Effector memory CD4-positive, alpha-beta T cell (primary cell): Measurements from ENCODE around the gene SLC17A2.
"Not testable (repeated sequence)": the region's sequence is repeated elsewhere in the genome, so short reads cannot be mapped to it uniquely, and the experiment has no call there.

ENCODE experiments used
- DNase-seq, 3 donors: peaks; one replicate each; pipeline ENCODE4 v3.0.0-alpha.2; 2020
- H3K27ac ChIP-seq: 2 replicates; pipeline ENCODE4 v1.7.0; 2013; ENCODE audit warnings: mild to moderate bottlenecking, low read length, moderate library complexity; ENCODE audit not compliant: insufficient read depth, poor library complexity, severe bottlenecking
- H3K27me3 ChIP-seq: replicated peaks from 2 replicates; pipeline ENCODE4 v1.7.0; 2013; ENCODE audit warnings: mild to moderate bottlenecking, low read length; ENCODE audit not compliant: insufficient read depth, control insufficient read depth, poor library complexity, severe bottlenecking
- H3K36me3 ChIP-seq: 2 replicates; pipeline ENCODE4 v1.7.0; 2013; ENCODE audit warnings: mild to moderate bottlenecking, low read length, moderate library complexity; ENCODE audit not compliant: control insufficient read depth, insufficient read depth
- H3K4me1 ChIP-seq: 2 replicates; pipeline ENCODE4 v1.7.0; 2013; ENCODE audit warnings: low read length, mild to moderate bottlenecking; ENCODE audit not compliant: control insufficient read depth, insufficient read depth, poor library complexity, severe bottlenecking
- H3K4me3 ChIP-seq: 2 replicates; pipeline ENCODE4 v1.7.0; 2013; ENCODE audit warnings: low read length, low read depth, mild to moderate bottlenecking; ENCODE audit not compliant: insufficient read depth, poor library complexity, severe bottlenecking
- H3K9me3 ChIP-seq: 2 replicates; pipeline ENCODE4 v1.7.0; 2013; ENCODE audit warnings: mild to moderate bottlenecking, low read length, moderate library complexity; ENCODE audit not compliant: control insufficient read depth

The SLC17A2 gene

DNA sequence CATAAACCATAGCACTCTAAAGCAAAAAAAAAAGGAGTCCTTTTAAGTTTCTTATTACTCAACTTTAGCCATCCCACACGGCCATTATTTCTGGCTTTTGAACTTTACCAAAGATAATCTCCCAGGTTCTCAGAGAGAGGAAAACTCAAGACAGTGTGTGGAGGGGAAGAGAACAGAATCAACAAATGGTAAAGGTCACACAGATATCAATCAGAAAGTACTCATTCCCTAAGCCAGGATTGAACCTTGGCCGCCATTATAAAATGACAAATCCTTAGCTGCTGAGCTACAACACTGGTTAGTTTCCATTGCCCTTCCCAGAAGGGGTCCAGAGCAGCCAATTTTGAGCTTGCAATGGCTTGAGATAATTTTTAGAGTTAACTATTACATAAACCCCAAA, 22.0 kb upstream of the SLC17A2 start:
- Histone ChIP-seq H3K4me3 (no peak overlapping the region), H3K4me1 (no peaks in the 10 kb centered on the region), H3K9me3 (no peaks in the 10 kb centered on the region), H3K36me3 (no peaks in the 10 kb centered on the region), H3K27ac (no peak overlapping the region), H3K27me3 (no peaks in the 10 kb centered on the region)
- DNase-seq: no peak

DNA sequence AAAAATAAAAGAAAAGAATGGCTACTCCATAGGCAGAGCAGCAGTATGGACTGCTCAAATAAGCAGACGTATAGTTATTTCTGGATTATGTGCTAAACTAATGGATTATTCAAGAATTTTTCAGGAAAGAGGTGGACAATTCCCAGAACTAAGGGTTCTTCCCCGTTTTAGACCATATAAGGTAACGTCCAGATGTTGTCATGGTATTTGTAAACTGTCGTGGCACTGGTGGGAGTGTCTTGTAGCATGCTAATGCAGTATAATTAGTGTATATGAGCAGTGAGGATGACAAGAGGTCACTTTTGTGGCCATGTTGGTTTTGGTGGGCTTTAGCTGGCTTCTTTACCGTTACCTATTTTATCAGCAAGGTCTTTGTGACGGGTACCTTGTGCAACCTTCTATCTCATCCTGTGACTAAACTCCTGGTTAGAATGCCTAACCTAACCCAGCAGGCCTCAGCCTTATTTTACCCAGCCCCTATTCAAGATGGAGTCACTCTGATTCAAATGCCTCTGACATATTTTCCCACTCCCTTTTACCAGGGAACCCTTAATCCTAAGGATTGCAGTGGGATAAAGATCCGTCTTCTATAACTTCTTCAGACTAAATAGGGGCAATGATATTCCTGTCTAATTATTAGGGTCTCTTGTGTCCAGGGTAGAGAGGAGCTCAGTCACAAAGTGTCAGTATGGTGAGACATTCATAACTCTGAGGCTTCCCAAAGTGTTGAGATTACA, 21.0 kb upstream of the SLC17A2 start:
- H3K36me3 ChIP-seq: no peaks in the 10 kb centered on the region
- H3K27me3 ChIP-seq: no peaks in the 10 kb centered on the region
- H3K27ac ChIP-seq: no peak overlapping the region
- peaks cover 6% of the 10 kb centered on the region for H3K4me1 ChIP-seq
- no peak for DNase-seq
- no peaks in the 10 kb centered on the region for H3K9me3 ChIP-seq
- H3K4me3 ChIP-seq: no peak overlapping the region

DNA sequence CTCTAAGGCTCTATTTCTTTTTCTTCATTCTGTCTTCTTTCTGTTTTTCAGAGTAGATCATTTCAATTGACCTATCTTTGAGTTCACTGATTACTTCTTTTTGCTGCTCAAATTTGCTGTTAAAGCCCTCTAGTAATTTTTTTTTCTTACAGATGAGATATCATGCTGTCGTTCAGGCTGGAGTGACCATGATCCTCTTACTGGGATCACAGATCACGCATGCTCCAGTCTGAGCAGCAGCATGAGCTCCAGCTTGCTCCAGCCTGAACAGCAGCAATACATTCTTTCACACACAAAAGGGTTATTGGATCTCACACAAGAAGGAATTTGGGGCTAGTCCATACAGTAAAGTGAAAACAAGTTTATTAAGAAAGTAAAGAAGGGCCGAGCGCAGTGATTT, 19.8 kb upstream of the SLC17A2 start:
- Histone ChIP-seq H3K27ac (no peak overlapping the region), H3K9me3 (no peaks in the 10 kb centered on the region), H3K36me3 (no peaks in the 10 kb centered on the region), H3K4me3 (no peak overlapping the region), H3K4me1 (peaks cover 6% of the 10 kb centered on the region), H3K27me3 (no peaks in the 10 kb centered on the region)
- no peak for DNase-seq

DNA sequence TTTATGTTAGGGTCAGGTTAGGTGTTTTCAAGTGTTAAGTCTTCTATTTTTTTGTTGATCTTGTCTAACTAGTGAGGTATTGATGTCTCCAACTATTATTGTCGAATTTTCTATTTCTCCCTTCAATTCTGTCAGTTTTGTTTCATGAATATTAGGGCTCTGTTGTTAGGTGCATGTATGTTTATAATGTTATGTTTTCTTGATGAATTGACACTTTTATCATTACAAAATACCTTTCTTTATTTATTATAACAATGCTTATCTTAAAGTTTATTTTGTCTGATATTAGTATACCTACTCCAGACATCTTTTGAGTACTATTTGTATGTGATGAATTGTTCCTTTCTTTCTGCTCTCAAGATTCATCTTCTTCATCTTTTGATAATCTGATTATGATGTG, 19.2 kb upstream of the SLC17A2 start:
- Histone ChIP-seq H3K36me3 (no peaks in the 10 kb centered on the region), H3K4me3 (no peak overlapping the region), H3K27ac (no peak overlapping the region), H3K9me3 (no peaks in the 10 kb centered on the region), H3K27me3 (no peaks in the 10 kb centered on the region), H3K4me1 (peaks cover 6% of the 10 kb centered on the region)
- no peak for DNase-seq

DNA sequence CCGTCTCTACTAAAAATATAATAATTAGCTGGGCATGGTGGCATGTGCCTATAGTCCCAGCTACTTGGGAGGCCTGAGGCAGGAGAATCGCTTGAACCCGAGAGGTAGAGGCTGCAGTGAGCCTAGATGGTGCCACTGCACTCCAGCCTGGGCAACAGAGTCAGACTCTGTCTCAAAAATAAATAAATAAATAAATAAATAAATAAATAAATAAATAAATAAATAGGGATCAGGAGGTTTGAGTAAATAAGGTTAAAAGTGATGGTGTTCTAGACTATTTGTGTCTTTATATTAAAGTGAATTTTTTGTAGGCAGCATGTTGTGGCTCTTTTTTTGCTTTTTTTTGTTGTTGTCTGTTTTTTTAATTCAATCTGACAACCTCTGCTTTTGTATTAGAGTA, 17.0 kb upstream of the SLC17A2 start:
- not testable (repeated sequence) for DNase-seq, H3K4me3 ChIP-seq, H3K27ac ChIP-seq, H3K4me1 ChIP-seq, H3K9me3 ChIP-seq, H3K36me3 ChIP-seq, H3K27me3 ChIP-seq

DNA sequence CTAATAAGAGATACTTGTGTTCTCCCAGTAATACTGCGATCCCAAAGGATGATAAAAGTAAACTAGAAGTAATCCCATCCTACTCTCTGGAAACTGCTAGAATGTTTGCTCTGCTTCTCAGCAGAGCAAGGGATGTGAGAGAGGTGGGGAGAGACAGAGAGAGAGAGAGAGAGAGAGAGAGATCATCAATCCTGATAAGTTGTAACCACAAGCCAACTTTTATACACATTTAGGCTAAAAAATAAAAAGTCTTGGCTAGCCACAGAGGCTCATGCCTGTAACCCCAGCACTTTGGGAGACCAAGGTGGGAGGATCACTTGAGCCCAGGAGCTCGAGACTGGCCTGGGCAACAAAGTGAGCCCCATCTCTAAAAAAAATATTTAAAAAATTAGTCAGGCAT, 16.1 kb upstream of the SLC17A2 start:
- Histone ChIP-seq H3K27me3 (no peaks in the 10 kb centered on the region), H3K36me3 (no peaks in the 10 kb centered on the region), H3K4me1 (peaks cover 6% of the 10 kb centered on the region), H3K9me3 (no peaks in the 10 kb centered on the region), H3K27ac (no peak overlapping the region), H3K4me3 (no peak overlapping the region)
- DNase-seq: no peak

DNA sequence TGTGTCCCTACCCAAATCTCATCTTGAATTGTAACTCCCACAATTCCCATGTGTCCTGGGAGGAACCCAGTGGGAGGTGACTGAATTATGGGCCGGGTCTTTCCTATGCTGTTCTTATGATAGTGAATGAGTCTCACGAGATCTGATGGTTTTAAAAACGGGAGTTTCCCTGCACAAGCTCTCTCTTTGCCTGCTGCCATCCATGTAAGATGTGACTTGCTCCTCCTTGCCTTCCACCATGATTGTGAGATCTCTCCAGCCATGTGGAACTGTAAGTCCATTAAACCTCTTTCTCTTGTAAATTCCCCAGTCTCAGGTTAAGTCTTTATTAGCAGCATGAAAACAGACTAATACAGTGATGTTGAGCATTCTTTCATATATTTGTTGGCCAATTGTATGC, 15.2 kb upstream of the SLC17A2 start:
- not testable (repeated sequence) for H3K4me1 ChIP-seq, H3K4me3 ChIP-seq, H3K27me3 ChIP-seq

DNA sequence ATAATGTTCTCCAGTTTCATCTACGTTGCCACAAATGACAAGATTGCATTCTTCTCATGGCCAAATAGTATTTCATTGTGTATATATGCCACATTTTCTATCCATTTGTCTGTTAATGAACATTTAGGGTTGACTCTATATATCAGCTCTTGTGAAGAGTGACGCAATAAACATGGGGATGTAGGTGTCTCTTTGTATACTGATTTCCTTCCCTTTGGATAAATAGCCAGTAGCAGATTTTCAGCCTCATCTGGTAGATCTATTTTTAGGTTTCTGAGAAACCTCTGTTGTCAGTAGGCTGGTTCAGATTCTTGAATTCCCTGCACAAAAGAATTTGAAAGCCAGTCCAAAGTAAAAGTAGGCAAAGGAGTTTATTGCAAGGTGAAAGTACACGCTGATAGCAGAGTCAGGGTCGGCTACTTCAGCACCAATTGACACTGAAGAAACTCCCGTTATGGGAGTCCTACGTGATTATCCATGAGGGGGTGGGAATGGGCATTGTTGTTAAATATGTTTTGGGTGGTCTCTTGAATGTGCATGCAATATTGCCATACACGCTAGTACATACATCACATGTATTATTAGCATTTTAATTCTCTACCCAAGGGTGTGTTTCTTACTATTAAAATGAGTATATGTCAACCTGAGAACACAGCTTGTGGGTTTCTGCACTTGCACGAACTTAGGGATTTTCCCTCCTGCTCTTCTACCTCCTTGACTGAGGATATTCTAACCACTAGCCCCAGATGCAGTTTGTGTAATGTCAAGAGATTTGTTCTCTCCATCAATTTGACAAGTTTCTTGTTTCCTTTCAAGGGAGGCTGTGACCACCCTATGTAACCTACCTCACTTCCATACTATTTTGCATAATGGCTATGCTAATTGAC, 14.4 kb upstream of the SLC17A2 start:
- Histone ChIP-seq H3K27ac (no peak overlapping the region), H3K36me3 (no peaks in the 10 kb centered on the region), H3K27me3 (no peaks in the 10 kb centered on the region), H3K4me1 (peaks cover 6% of the 10 kb centered on the region), H3K4me3 (no peak overlapping the region), H3K9me3 (no peaks in the 10 kb centered on the region)
- no peak for DNase-seq

More for the DNA sequence above, 15.2 kb upstream of the SLC17A2 start:
- not testable (repeated sequence) for DNase-seq, H3K9me3 ChIP-seq, H3K36me3 ChIP-seq, H3K27ac ChIP-seq

DNA sequence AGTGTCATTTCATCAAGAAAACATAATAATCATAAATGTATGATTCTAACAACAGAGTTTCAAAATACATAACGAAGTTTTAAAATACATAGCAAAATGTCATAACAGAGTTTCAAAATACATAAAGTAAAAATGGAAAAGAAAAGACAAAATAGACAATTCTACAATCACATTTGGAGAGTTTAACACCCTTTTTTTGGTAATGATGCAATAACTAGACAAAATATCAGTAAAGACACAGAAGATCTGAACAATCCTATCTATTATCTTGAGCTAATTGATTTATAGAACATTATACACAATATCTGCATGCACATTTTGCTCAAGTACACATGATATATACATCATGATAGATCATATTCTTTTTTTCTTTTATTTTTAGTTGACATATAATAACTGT, 13.4 kb upstream of the SLC17A2 start:
- Histone ChIP-seq H3K36me3 (no peaks in the 10 kb centered on the region), H3K27ac (no peak overlapping the region), H3K27me3 (no peaks in the 10 kb centered on the region), H3K4me1 (peaks cover 6% of the 10 kb centered on the region), H3K4me3 (no peak overlapping the region), H3K9me3 (no peaks in the 10 kb centered on the region)
- no peak for DNase-seq

DNA sequence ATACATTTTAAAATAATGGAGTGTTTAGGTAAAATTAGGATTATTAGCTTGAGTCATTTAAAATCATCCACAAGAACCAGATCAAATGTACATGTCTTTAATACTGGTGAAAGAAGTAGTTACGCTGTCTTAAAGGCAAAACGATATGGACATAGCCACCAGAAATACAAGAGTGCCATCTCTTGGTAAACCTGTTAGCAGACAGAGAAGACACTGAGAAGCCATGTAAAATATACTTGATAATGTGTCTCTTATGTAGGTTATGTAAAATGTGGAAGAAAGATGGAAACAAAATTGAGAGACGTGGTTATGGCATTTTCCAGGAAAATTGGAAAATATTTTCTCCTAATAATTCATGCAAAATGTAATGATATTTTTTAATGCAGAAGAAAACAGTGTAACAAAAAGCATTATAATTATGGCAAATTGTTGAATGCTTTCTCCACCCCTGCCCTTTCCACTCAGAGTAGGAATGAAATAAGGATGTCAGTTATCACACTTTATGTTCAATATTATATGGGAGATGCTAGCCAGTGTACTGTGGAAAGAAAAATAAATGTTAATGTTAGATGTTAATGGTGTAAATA, 12.2 kb upstream of the SLC17A2 start:
- no peak overlapping the region for H3K4me3 ChIP-seq
- H3K27ac ChIP-seq: no peak overlapping the region
- no peaks in the 10 kb centered on the region for H3K9me3 ChIP-seq
- H3K4me1 ChIP-seq: peaks cover 6% of the 10 kb centered on the region
- no peaks in the 10 kb centered on the region for H3K36me3 ChIP-seq
- DNase-seq: no peak
- H3K27me3 ChIP-seq: no peaks in the 10 kb centered on the region
